Fibroblast of mammary gland (primary cell): Measurements from ENCODE around the gene EXOC4.

Experiments used
- DNase-seq: peaks from one replicate; pipeline ENCODE4 v3.0.0-alpha.2; 2010; ENCODE audit warnings: low read depth
- H3K4me3 ChIP-seq: 2 replicates; pipeline ENCODE4 v1.5.1; 2011; ENCODE audit warnings: low read depth, mild to moderate bottlenecking, low read length, moderate library complexity; ENCODE audit not compliant: control insufficient read depth
- TF ChIP-seq, protein P1 (sequence below): conservative IDR thresholded peaks from 2 replicates; pipeline ENCODE4 v1.5.1; 2011; ENCODE audit warnings: low read depth, low read length, inconsistent platforms; ENCODE audit not compliant: control insufficient read depth, insufficient read depth

The EXOC4 gene

DNA sequence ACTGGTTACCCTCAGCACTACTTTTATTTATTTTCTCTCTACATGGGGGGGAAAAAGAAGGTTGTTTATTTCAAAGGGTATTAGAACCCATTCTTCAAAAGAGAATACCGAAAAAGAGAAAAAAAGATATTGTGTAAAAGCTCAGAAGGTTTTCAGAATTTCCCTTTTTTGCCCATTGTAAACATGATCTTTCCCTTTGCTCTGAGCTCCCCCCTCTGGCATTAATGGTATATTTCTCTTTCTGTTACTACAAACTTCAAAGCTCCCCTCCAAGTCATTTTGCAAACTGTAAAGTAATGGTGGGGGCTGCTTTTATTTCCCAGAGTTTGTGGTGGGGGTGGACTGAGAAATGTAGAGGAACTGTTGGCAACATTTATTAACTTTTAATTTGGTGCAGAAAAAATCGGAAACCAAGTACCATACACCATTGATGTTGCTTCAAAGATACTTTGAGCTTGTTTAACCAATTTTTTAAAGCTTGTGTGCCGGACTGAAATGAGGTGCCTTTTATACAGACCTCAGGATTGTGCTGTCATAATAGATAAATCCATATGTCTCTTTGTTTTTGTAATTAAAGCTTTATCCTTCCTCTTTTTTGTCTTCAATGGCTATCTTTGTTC lies 181.5 kb downstream of the EXOC4 start:
- TF ChIP-seq, protein P1, sequence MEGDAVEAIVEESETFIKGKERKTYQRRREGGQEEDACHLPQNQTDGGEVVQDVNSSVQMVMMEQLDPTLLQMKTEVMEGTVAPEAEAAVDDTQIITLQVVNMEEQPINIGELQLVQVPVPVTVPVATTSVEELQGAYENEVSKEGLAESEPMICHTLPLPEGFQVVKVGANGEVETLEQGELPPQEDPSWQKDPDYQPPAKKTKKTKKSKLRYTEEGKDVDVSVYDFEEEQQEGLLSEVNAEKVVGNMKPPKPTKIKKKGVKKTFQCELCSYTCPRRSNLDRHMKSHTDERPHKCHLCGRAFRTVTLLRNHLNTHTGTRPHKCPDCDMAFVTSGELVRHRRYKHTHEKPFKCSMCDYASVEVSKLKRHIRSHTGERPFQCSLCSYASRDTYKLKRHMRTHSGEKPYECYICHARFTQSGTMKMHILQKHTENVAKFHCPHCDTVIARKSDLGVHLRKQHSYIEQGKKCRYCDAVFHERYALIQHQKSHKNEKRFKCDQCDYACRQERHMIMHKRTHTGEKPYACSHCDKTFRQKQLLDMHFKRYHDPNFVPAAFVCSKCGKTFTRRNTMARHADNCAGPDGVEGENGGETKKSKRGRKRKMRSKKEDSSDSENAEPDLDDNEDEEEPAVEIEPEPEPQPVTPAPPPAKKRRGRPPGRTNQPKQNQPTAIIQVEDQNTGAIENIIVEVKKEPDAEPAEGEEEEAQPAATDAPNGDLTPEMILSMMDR: peak; percentile 56
- DNase-seq: peak; percentile 47
- H3K4me3 ChIP-seq: no peak overlapping the region

DNA sequence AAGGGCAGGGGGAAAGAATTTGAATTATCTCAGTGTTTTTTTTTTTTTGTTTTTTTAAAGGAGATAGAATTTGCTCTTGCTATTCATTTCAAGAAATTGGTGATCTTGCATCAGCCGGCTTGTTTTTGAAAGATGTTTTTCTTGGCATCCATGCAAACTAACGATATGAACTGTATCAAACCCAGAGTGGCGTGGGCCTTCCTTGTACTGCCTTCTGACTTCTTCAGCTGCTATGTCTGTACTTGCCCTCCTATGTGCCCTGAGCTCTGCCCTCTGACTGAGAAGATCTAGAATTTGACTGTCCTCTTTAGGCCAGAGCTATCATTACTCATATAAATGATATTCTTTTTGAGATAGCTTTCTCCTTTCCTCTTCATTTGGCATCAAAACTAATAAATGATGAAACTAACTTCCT lies 183.1 kb downstream of the EXOC4 start:
- peak; percentile 83 for DNase-seq
- TF ChIP-seq, protein P1: no peak
- no peak overlapping the region for H3K4me3 ChIP-seq

DNA sequence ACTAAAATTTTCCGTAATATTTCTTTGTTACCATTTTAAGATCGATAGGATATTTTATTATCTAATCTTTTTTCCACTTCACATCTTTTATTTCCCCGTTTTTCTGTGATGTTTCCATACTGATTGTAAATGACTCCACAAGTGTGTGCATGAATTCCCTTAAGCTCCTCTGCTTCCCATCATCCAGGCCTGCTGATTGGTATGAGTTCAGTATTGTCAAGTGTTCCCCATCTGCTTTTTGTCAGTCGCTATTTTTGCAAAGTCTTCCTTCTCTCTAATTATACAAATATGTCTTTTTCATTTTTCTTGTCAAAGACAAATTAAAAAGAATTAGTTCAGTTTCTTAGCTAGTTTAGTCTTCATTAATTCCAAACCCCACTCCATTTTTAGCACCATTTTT lies 184.7 kb downstream of the EXOC4 start:
- no peak overlapping the region for H3K4me3 ChIP-seq
- TF ChIP-seq, protein P1: no peak
- DNase-seq: no peak

DNA sequence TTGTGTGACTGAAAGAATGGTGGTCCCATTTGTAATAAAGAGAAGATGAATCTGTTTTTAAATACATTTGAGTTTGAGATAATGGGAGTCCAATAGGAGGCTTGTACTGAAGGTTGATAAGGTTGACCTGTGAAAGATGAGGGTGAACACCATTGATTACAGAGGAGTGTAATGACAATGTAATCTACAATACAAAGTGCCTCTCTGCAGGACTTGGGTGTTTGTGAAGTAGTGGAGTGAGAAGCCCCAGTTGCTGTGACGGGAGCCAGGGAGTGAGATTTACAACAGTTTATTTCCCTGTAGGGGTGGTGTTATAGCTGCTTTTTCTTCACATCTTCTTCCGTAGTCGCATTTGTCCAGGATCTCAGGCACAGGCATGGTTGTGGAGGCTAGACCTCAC lies 189.9 kb downstream of the EXOC4 start:
- TF ChIP-seq, protein P1: no peak
- DNase-seq: no peak
- H3K4me3 ChIP-seq: no peak overlapping the region

DNA sequence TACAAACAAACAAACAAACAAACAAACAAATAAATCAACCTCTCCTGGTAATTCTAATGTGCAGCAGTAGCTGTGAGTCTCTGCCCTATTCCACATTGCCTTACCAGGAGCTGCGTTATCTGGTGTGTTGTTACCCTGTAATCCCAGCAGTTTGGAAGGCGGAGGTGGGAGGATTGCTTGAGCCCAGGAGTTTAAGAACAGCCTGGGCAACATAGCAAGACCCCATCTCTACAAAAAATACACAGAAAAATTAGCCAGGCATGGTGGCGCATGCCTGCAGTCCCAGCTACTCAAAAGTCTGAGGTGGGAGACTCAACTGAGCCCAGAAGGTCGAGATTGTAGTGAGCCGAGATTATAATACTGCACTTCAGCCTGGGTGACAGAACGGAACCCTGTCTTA lies 192.7 kb downstream of the EXOC4 start:
- DNase-seq: no peak
- TF ChIP-seq, protein P1: no peak
- H3K4me3 ChIP-seq: no peak overlapping the region

DNA sequence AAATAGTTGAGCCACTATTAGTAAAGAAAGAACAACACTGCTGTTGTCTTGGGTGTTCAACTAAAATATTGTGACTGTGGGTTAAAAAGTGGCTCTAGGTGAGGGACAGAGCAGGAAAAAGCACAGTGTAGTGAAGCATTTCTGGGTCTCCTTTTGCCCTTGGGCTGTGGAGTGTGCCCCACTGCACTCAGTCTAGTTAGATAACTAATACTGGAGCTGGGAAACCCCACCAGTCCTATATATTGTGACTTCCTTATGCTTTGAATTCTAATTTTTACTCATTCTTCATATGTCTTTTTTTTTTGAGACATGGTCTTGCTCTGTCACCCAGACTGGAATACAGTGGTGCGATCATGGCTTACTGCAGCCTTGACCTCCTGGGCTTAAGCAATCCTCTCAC lies 195.1 kb downstream of the EXOC4 start:
- TF ChIP-seq, protein P1: no peak
- DNase-seq: no peak
- no peak overlapping the region for H3K4me3 ChIP-seq

DNA sequence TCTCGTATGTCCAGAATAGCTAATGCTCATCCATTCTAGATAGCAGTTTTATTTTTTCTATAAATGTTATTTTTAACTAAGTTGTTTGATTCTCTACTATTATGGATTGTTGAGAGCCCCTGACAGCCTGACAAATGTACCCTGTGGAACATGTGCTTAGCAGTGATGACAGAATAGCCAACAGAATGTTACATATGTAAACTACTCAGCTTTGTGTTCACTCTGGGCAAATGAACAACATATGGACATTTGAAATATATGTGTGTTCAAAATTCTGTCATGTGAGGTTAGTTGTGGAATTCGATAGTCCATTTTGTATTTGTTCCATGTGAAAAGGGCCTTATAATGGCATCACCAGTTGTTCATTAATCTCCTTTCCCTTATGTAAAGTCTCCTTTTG lies 199.7 kb downstream of the EXOC4 start:
- DNase-seq: peak; percentile 11
- no peak overlapping the region for H3K4me3 ChIP-seq

More for the DNA sequence above, 199.7 kb downstream of the EXOC4 start:
- TF ChIP-seq, protein P1: no peak
